GM18520 (cell line): ENCODE measurements around the gene VN1R5.
A peak's percentile ranks its signal among the peaks of the same experiment; 100 is the strongest.
"Not testable (repeated sequence)": the region's sequence is repeated elsewhere in the genome, so short reads cannot be mapped to it uniquely, and the experiment has no call there.

Experiments used
- ATAC-seq: cut with Tn5 transposase; IDR thresholded peaks from one replicate; pipeline ENCODE4 v1.9.1; 2021; ENCODE audit not compliant: unreplicated experiment

The VN1R5 gene

GRCh38 chr1:247255772-247256171 is at the start of gene VN1R5:
Gene VN1R5, plus strand, starts transcription at chr1:247256072.
- ATAC-seq: not testable (repeated sequence)

GRCh38 chr1:247209396-247209795 is 46.5 kb upstream of the VN1R5 start:
- no peak for ATAC-seq

- no peak for ATAC-seq
Measured at GRCh38 chr1:247210062-247210375, 45.9 kb upstream of the VN1R5 start.

- peak; percentile 73 for ATAC-seq
Measured at GRCh38 chr1:247210376-247211117, 45.3 kb upstream of the VN1R5 start.

- no peak for ATAC-seq
Measured at GRCh38 chr1:247211339-247211738, 44.5 kb upstream of the VN1R5 start.

- peak; percentile 61 for ATAC-seq
Measured at GRCh38 chr1:247212012-247212411, 43.9 kb upstream of the VN1R5 start.

GRCh38 chr1:247212627-247213617 is 43.0 kb upstream of the VN1R5 start:
- no peak for ATAC-seq

GRCh38 chr1:247216261-247216660 is 39.6 kb upstream of the VN1R5 start:
- no peak for ATAC-seq

- ATAC-seq: no peak
Measured at GRCh38 chr1:247218121-247218651, 37.7 kb upstream of the VN1R5 start.

GRCh38 chr1:247220280-247220679 is 35.6 kb upstream of the VN1R5 start:
- not testable (repeated sequence) for ATAC-seq

GRCh38 chr1:247222840-247223239 is 33.0 kb upstream of the VN1R5 start:
- no peak for ATAC-seq

GRCh38 chr1:247224822-247225221 is 31.1 kb upstream of the VN1R5 start:
- ATAC-seq: no peak

GRCh38 chr1:247228133-247228532 is 27.7 kb upstream of the VN1R5 start:
- no peak for ATAC-seq

- ATAC-seq: no peak
Measured at GRCh38 chr1:247241691-247242090, 14.2 kb upstream of the VN1R5 start.

- ATAC-seq: no peak
Measured at GRCh38 chr1:247243524-247244137, 12.2 kb upstream of the VN1R5 start.

GRCh38 chr1:247246325-247247115 is 9.4 kb upstream of the VN1R5 start:
- ATAC-seq: no peak

GRCh38 chr1:247247568-247247967 is 8.3 kb upstream of the VN1R5 start:
- ATAC-seq: no peak

GRCh38 chr1:247266053-247266452 is 10.2 kb downstream of the VN1R5 start:
- ATAC-seq: no peak

- no peak for ATAC-seq
Measured at GRCh38 chr1:247268390-247269045, 12.6 kb downstream of the VN1R5 start.

- ATAC-seq: no peak
Measured at GRCh38 chr1:247269133-247269532, 13.3 kb downstream of the VN1R5 start.
